ENCODE measurements around the gene BPGM.

BPGM gene

DNA sequence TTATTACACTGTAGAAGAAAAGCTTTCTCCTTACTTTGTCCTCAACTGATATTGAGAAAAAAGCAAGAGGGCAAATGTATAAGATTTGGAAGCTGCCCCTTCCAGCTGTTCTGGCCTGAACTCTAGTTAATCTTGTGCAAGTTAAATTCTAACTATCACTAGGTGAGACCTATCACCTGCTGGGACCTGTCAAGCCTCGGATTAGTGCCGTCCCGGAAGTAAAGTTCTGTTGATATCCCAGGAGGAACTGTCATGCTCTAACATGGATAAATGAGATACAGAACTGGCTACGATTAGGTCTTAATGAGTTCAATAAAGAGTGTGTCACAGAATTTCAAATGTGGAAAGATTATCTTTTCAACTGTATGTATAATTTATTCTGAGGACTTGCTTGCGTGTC lies 1.2 kb upstream of the BPGM start:
- Histone ChIP-seq H3K4me3 (ENCODE audit: extremely low read depth, insufficient read depth, low read length, poor library complexity, severe bottlenecking) (peak overlapping the region; percentile 88), H3K27ac (ENCODE audit: low read depth, low read length, severe bottlenecking) (no peak overlapping the region), H3K4me1 (ENCODE audit: control insufficient read depth, insufficient read depth, low read length, poor library complexity, severe bottlenecking) (peaks cover 9% of the 10 kb centered on the region), H3K9me3 (ENCODE audit: control insufficient read depth, low read length) (no peaks in the 10 kb centered on the region), H3K36me3 (ENCODE audit: control insufficient read depth, insufficient read depth, low read length) (no peaks in the 10 kb centered on the region)
- 75 to 81% methylated on average over 3 to 4 of the region's 5 CpGs for WGBS, 2 experiments (ENCODE audit: insufficient coverage in 2 of 2)

DNA sequence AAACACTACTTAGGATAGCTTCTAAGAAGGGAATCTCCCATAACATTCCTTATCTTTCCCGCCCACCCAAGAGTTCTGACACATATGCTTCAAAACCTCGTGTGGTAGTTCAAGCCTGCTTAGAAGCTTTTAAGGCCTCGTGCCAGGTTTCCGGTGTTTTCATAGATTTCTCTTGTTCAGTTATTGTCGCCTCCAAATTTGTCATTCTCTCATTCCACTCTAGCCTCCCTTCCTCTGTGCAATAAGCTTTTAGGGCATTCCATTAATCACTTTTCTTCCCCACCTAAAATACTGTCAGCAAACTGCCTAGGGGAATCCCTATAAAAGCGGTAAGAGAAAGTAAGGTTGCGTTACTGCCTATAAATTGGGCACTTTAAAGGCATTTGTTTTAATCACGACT lies 718 bp upstream of the BPGM start:
- Histone ChIP-seq H3K27ac (ENCODE audit: low read depth, low read length, severe bottlenecking) (peak overlapping the region; percentile 19), H3K9me3 (ENCODE audit: control insufficient read depth, low read length) (no peaks in the 10 kb centered on the region), H3K36me3 (ENCODE audit: control insufficient read depth, insufficient read depth, low read length) (no peaks in the 10 kb centered on the region), H3K4me1 (ENCODE audit: control insufficient read depth, insufficient read depth, low read length, poor library complexity, severe bottlenecking) (peaks cover 9% of the 10 kb centered on the region), H3K4me3 (ENCODE audit: extremely low read depth, insufficient read depth, low read length, poor library complexity, severe bottlenecking) (peak overlapping the region; percentile 88)
- 20 to 29% methylated on average over 5 to 6 of the region's 8 CpGs for WGBS, 2 experiments (ENCODE audit: insufficient coverage in 2 of 2)

DNA sequence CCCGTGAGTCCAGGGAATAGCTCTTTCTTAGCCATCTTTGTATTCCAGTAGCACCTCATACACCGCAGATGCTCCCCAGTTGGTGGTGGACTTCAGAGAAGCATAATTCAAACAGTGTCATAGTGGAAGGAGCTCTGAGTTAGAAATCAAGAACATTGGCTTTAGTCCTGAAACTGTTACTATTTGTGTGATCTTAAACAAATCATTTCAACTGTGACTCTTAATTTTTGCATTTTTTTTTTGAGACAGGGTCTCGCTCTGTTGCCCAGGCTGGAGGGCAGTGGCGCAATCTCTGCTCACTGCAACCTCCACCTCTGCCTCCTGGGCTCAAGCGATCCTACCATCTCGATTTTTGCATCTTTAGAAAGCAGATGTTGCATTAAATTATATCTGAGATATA lies 1.8 kb downstream of the BPGM start:
- Histone ChIP-seq H3K27ac (ENCODE audit: low read depth, low read length, severe bottlenecking) (no peak overlapping the region), H3K9me3 (ENCODE audit: control insufficient read depth, low read length) (no peaks in the 10 kb centered on the region), H3K4me1 (ENCODE audit: control insufficient read depth, insufficient read depth, low read length, poor library complexity, severe bottlenecking) (peaks cover 9% of the 10 kb centered on the region), H3K36me3 (ENCODE audit: control insufficient read depth, insufficient read depth, low read length) (no peaks in the 10 kb centered on the region), H3K4me3 (ENCODE audit: extremely low read depth, insufficient read depth, low read length, poor library complexity, severe bottlenecking) (no peak overlapping the region)
- WGBS, 2 experiments (ENCODE audit: insufficient coverage in 2 of 2) = 96 to 100% methylated on average over 2 to 4 of the region's 6 CpGs

DNA sequence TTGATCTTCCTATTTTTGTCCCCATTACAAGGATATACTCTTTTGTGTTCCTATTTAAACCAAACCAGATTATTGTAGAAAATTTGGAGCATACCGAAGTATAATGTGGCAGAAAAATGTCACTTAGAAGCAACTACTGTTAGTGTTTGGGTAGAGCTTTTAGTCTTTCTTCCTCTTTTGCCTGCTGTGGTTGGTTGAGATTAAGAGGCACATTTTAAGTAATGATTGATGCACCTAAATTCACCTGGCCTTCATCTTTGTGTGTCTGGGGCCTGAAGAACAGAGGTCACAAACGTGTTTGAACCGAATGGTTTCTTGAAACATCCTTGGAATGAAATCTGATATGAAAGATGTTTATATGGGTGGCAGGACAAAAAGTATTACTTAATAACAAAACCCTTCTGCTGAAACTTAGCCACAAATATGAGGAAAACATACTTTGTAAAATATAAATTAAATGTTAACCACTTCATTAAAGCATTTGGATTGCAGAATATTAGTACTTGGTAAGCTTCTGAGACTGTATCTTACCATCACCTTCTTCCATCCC lies 2.6 kb downstream of the BPGM start:
- WGBS, 2 experiments (ENCODE audit: insufficient coverage in 2 of 2) = 100% methylated on average over 1 of the region's 3 CpGs; no CpG with 5 or more reads in 1 of the 2 experiments
- H3K36me3 ChIP-seq (ENCODE audit: control insufficient read depth, insufficient read depth, low read length) = no peaks in the 10 kb centered on the region
- no peaks in the 10 kb centered on the region for H3K9me3 ChIP-seq (ENCODE audit: control insufficient read depth, low read length)
- H3K4me1 ChIP-seq (ENCODE audit: control insufficient read depth, insufficient read depth, low read length, poor library complexity, severe bottlenecking) = peaks cover 9% of the 10 kb centered on the region
- H3K4me3 ChIP-seq (ENCODE audit: extremely low read depth, insufficient read depth, low read length, poor library complexity, severe bottlenecking) = no peak overlapping the region
- no peak overlapping the region for H3K27ac ChIP-seq (ENCODE audit: low read depth, low read length, severe bottlenecking)

DNA sequence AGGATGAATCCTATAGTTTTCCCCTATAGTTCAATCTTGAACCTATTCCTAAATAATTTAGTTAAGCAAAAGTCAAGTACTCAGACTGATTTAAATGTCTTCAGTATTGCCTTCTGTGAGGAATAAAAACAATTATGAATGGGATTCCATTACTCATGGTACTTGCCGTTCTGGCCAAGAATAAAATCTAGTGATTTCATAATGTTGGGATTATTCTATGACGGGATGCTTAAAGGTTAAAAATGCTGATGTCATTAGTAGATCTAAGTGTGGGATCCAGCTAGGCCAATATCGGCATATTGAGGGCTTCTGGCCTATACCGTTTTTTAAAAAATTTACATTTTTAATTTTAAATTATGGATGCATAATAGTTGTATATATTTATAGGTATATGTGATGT lies 5.3 kb downstream of the BPGM start:
- no peak overlapping the region for H3K27ac ChIP-seq (ENCODE audit: low read depth, low read length, severe bottlenecking)
- no peak overlapping the region for H3K4me3 ChIP-seq (ENCODE audit: extremely low read depth, insufficient read depth, low read length, poor library complexity, severe bottlenecking)
- WGBS, 2 experiments (ENCODE audit: insufficient coverage in 2 of 2) = 78 to 89% methylated on average over 1 of the region's 4 CpGs
- no peaks in the 10 kb centered on the region for H3K36me3 ChIP-seq (ENCODE audit: control insufficient read depth, insufficient read depth, low read length)
- H3K9me3 ChIP-seq (ENCODE audit: control insufficient read depth, low read length) = no peaks in the 10 kb centered on the region
- H3K4me1 ChIP-seq (ENCODE audit: control insufficient read depth, insufficient read depth, low read length, poor library complexity, severe bottlenecking) = peaks cover 3% of the 10 kb centered on the region

DNA sequence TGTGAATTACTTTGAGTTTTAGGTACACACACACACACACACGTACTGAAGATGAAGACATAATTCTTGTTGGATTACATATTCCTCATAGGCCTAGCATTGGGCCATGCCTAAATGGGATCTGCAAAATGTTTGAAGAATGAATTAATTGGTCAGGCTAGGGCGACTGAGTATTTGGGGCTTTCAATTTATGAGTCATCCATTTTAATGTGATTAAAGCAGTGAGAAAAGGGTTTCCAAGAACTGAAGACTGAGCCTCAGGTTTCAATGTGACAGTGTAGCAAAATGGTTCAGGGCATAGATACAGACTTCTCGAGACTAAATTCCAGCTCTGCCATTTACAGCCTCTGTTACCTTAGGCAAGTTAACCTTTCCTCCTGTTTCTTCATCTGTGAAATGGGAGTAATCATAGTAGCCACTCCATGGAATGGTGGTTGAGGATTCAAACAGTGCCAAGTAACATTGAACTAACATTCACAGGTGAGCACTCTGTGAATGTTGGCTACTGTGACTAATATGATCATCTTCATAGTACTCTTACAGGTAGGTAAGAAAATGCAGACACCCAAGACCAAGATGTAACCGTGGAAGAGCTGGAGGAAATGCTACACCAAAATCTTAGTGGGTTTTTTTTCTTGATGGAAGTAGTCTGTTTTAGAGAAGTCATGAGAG lies 7.6 kb downstream of the BPGM start:
- 86 to 91% methylated on average over 1 to 2 of the region's 4 CpGs for WGBS, 2 experiments (ENCODE audit: insufficient coverage in 2 of 2)
- H3K27ac ChIP-seq (ENCODE audit: low read depth, low read length, severe bottlenecking) = no peak overlapping the region
- H3K36me3 ChIP-seq (ENCODE audit: control insufficient read depth, insufficient read depth, low read length) = no peaks in the 10 kb centered on the region
- no peaks in the 10 kb centered on the region for H3K9me3 ChIP-seq (ENCODE audit: control insufficient read depth, low read length)
- H3K4me3 ChIP-seq (ENCODE audit: extremely low read depth, insufficient read depth, low read length, poor library complexity, severe bottlenecking) = no peak overlapping the region
- H3K4me1 ChIP-seq (ENCODE audit: control insufficient read depth, insufficient read depth, low read length, poor library complexity, severe bottlenecking) = peaks cover 14% of the 10 kb centered on the region

DNA sequence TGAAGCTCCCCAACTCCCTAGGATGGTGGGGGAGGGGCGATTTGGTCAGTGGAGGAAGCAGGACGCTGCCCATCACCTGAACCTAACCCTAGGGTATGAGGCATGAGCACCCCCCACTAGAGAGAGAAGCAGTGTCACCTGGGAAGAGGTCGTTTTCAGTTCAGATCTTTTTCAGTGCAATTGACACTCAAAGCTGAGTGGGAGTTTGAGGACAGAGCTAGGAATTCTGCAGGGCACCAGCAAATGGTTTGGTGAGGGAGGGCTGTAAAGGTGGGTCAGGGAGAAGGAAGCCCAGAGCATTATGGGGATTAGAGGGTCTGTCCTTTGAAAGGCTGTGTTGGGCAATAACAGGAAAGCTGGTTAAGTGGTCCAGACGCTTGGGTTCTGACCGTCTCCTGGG lies 10.9 kb downstream of the BPGM start:
- H3K27ac ChIP-seq (ENCODE audit: low read depth, low read length, severe bottlenecking) = no peak overlapping the region
- H3K4me1 ChIP-seq (ENCODE audit: control insufficient read depth, insufficient read depth, low read length, poor library complexity, severe bottlenecking) = peaks cover 40% of the 10 kb centered on the region
- H3K9me3 ChIP-seq (ENCODE audit: control insufficient read depth, low read length) = no peaks in the 10 kb centered on the region
- H3K36me3 ChIP-seq (ENCODE audit: control insufficient read depth, insufficient read depth, low read length) = peaks cover 13% of the 10 kb centered on the region
- no peak overlapping the region for H3K4me3 ChIP-seq (ENCODE audit: extremely low read depth, insufficient read depth, low read length, poor library complexity, severe bottlenecking)
- WGBS, 2 experiments (ENCODE audit: insufficient coverage in 2 of 2) = 85 to 94% methylated on average over 2 to 5 of the region's 5 CpGs

DNA sequence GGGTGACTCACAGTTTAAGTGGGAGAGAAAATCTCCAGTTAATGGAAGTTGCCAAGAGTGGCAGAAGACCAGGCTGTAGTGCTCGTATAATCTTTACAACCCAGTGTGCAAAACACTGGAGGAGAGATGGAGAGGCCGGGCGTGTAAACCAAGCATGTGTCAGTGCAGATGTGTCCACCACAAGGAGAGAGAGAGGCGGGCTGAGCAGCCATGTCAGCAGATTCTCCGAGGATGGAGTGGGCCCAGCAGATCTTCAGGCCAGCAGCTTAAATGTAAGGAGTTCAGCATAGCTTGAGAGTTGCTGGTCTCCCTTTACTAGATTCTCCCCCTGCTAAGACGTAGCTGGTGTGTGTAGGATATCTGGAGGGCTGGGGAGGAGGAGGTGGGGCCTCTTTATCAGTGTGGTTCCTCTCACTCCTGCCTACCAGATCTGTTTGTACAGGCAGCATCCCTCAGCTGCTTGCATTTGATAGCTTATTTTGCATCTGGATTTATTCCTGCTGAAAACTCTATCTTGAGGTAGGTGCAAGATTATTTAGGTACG lies 13.7 kb downstream of the BPGM start:
- no peaks in the 10 kb centered on the region for H3K9me3 ChIP-seq (ENCODE audit: control insufficient read depth, low read length)
- peak overlapping the region; percentile 71 for H3K27ac ChIP-seq (ENCODE audit: low read depth, low read length, severe bottlenecking)
- 89 to 96% methylated on average over 3 to 5 of the region's 7 CpGs for WGBS, 2 experiments (ENCODE audit: insufficient coverage in 2 of 2)
- peaks cover 40% of the 10 kb centered on the region for H3K4me1 ChIP-seq (ENCODE audit: control insufficient read depth, insufficient read depth, low read length, poor library complexity, severe bottlenecking)
- H3K36me3 ChIP-seq (ENCODE audit: control insufficient read depth, insufficient read depth, low read length) = peaks cover 30% of the 10 kb centered on the region
- H3K4me3 ChIP-seq (ENCODE audit: extremely low read depth, insufficient read depth, low read length, poor library complexity, severe bottlenecking) = no peak overlapping the region

DNA sequence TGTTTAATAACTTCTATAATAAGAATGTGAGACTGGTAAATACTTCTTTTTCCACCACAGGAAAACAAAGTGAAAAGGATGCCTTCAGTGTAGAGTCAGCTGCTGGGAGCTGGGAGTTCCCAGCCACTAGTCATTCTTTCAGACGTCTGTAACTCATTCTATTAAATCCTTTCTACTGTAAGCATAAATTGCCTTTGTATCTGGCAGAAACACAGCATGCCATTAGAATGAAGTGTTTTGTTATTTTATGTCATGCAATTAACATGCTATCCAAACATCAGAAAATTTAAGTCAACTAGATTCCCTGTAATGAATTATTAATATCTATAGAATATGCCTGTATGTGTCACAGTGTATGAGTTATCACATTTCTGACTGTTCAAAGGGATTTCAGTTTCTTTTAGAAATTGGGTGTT lies 14.3 kb downstream of the BPGM start:
- peaks cover 33% of the 10 kb centered on the region for H3K36me3 ChIP-seq (ENCODE audit: control insufficient read depth, insufficient read depth, low read length)
- H3K9me3 ChIP-seq (ENCODE audit: control insufficient read depth, low read length) = no peaks in the 10 kb centered on the region
- no peak overlapping the region for H3K4me3 ChIP-seq (ENCODE audit: extremely low read depth, insufficient read depth, low read length, poor library complexity, severe bottlenecking)
- H3K27ac ChIP-seq (ENCODE audit: low read depth, low read length, severe bottlenecking) = peak overlapping the region; percentile 71
- WGBS, 2 experiments (ENCODE audit: insufficient coverage in 2 of 2) = no CpG with 5 or more reads among the region's 1 CpG
- H3K4me1 ChIP-seq (ENCODE audit: control insufficient read depth, insufficient read depth, low read length, poor library complexity, severe bottlenecking) = peaks cover 40% of the 10 kb centered on the region

DNA sequence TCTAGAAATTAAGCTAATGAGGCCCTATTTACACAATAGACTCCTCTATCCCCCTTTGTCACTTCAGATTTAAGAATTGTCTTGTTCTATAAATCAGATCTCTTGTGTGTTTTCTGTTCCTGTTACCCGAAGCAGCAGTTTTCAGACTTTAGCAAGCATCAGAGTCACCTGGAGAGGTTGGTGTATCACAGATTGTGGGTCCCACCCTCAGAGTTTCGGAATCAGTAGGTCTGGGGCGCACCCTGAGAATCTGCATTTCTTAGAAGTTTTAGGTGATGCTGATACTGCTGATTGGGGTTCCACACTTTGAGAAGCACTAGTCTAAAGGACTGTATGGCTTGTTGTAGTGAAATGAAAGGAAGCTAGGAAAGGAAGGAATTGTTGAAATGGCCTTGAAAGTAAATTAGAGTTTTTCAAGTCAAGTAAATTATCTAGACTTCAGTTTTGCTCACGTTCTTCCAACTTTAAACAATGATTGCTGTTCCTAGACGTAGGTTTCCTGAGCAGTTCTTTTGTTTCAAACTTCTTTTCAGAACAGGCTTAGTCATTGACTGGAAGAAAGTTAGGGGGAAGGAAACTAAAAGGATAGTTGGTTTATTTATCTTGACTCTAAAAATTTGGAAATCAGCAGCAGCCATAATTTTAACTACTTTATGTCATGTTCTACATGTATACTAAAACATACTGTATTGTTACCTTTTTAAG lies 15.7 kb downstream of the BPGM start:
- peaks cover 38% of the 10 kb centered on the region for H3K36me3 ChIP-seq (ENCODE audit: control insufficient read depth, insufficient read depth, low read length)
- H3K9me3 ChIP-seq (ENCODE audit: control insufficient read depth, low read length) = no peaks in the 10 kb centered on the region
- peak overlapping the region; percentile 49 for H3K27ac ChIP-seq (ENCODE audit: low read depth, low read length, severe bottlenecking)
- peaks cover 38% of the 10 kb centered on the region for H3K4me1 ChIP-seq (ENCODE audit: control insufficient read depth, insufficient read depth, low read length, poor library complexity, severe bottlenecking)
- 74 to 78% methylated on average over 4 to 5 of the region's 5 CpGs for WGBS, 2 experiments (ENCODE audit: insufficient coverage in 2 of 2)
- H3K4me3 ChIP-seq (ENCODE audit: extremely low read depth, insufficient read depth, low read length, poor library complexity, severe bottlenecking) = no peak overlapping the region

DNA sequence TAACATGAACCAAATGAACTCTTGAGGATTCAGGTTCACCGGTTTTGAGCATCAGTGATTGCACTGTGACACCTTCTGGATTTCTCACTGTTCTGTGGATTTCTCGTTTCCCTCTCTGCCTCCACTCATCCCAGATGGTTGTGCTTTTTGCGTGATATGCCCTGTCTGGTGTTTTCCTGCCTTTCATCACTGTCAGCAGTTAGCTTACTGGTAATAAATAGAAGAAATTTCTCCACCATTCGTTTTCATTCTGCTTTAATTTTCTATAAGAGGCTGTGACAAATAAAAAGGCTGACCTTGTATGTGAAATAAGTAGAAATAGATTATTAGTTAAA lies 16.2 kb downstream of the BPGM start:
- peaks cover 38% of the 10 kb centered on the region for H3K36me3 ChIP-seq (ENCODE audit: control insufficient read depth, insufficient read depth, low read length)
- no peaks in the 10 kb centered on the region for H3K9me3 ChIP-seq (ENCODE audit: control insufficient read depth, low read length)
- peaks cover 33% of the 10 kb centered on the region for H3K4me1 ChIP-seq (ENCODE audit: control insufficient read depth, insufficient read depth, low read length, poor library complexity, severe bottlenecking)
- WGBS, 2 experiments (ENCODE audit: insufficient coverage in 2 of 2) = 85 to 94% methylated on average over 2 of the region's 4 CpGs
- peak overlapping the region; percentile 49 for H3K27ac ChIP-seq (ENCODE audit: low read depth, low read length, severe bottlenecking)
- H3K4me3 ChIP-seq (ENCODE audit: extremely low read depth, insufficient read depth, low read length, poor library complexity, severe bottlenecking) = no peak overlapping the region
